ENCODE measurements around the gene AFF3.

Gene AFF3

DNA sequence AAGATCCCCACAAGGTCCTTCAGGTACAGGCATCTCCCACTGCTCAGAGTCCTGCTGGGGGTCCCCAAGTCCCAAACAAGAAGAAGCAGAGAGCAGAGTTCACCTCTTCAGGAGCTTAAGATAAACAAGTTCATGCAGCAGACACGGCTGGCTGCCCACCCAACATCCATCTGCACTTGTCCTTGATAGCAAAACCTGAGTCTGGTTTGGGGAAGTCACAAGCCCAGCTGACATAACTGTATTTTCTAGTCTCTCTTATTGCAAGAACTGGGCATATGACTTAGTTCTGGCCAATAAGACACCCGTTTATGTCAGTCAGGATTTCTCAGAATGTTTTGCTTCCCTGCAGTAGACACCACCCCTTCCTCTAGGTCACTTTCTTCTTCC lies 31.8 kb downstream of the AFF3 start:
- no peak for TF ChIP-seq POLR2AphosphoS5 (IDR thresholded peaks at IDR 0.05; ENCODE audit: low read depth, low read length)
- TF ChIP-seq, protein P1, sequence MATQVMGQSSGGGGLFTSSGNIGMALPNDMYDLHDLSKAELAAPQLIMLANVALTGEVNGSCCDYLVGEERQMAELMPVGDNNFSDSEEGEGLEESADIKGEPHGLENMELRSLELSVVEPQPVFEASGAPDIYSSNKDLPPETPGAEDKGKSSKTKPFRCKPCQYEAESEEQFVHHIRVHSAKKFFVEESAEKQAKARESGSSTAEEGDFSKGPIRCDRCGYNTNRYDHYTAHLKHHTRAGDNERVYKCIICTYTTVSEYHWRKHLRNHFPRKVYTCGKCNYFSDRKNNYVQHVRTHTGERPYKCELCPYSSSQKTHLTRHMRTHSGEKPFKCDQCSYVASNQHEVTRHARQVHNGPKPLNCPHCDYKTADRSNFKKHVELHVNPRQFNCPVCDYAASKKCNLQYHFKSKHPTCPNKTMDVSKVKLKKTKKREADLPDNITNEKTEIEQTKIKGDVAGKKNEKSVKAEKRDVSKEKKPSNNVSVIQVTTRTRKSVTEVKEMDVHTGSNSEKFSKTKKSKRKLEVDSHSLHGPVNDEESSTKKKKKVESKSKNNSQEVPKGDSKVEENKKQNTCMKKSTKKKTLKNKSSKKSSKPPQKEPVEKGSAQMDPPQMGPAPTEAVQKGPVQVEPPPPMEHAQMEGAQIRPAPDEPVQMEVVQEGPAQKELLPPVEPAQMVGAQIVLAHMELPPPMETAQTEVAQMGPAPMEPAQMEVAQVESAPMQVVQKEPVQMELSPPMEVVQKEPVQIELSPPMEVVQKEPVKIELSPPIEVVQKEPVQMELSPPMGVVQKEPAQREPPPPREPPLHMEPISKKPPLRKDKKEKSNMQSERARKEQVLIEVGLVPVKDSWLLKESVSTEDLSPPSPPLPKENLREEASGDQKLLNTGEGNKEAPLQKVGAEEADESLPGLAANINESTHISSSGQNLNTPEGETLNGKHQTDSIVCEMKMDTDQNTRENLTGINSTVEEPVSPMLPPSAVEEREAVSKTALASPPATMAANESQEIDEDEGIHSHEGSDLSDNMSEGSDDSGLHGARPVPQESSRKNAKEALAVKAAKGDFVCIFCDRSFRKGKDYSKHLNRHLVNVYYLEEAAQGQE (IDR thresholded peaks at IDR 0.05; ENCODE audit: insufficient read depth in 1 of 2, low read depth in 2 of 2, low read length in 2 of 2) = no peak
- no peak for TF ChIP-seq FOXP2 (optimal IDR thresholded peaks at IDR 0.05; ENCODE audit: borderline replicate concordance, extremely low read depth, extremely low read length, insufficient read depth)
- TF ChIP-seq TAF1 (IDR thresholded peaks at IDR 0.05; ENCODE audit: borderline replicate concordance, insufficient read depth, low read length) = no peak
- TF ChIP-seq SIN3A (IDR thresholded peaks at IDR 0.05; ENCODE audit: borderline replicate concordance, insufficient read depth, low read length) = no peak

GRCh38 chr2:100109986-100110613 lies 32.3 kb downstream of the AFF3 start:
- TF ChIP-seq, protein P1 (IDR thresholded peaks at IDR 0.05; ENCODE audit: insufficient read depth in 1 of 2, low read depth in 2 of 2, low read length in 2 of 2) = no peak
- TF ChIP-seq SIN3A (IDR thresholded peaks at IDR 0.05; ENCODE audit: borderline replicate concordance, insufficient read depth, low read length) (no peak), FOXP2 (optimal IDR thresholded peaks at IDR 0.05; ENCODE audit: borderline replicate concordance, extremely low read depth, extremely low read length, insufficient read depth) (no peak), TAF1 (IDR thresholded peaks at IDR 0.05; ENCODE audit: borderline replicate concordance, insufficient read depth, low read length) (no peak), POLR2AphosphoS5 (IDR thresholded peaks at IDR 0.05; ENCODE audit: low read depth, low read length) (no peak)

DNA sequence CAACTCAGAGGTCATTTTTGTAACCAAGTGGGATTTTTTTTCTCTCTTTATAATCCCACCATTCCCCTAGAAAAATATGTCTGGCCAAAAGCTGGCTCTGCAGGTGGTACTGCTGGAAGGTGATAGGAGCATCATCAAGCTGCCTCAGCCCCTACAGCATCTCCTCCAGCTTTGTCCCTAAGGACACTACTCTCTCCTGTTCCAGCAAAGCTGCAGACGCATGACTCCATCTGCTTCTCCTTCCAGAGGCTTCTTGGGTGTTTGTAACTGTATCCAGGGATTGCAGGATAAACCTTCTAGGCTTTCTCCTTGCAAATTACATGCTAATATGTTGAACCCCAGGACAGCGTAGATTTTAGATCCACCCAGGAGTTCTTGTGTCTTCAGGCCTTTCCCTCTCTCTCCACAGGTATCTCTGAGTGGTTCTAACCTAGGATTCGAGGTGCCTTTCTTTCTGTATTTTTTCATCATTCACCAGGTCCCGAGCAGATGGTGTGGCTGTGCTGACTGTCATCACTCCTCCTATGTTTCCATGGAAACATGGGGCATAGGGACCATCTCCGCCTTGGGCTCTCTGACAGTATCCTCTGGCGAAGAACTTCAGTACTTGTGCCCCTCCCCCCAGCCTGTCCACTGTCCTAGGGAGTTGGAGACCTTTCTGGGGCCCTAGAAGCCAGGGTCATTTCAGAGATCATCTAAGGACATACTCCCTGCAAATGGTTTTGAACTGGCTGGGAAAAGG lies 34.3 kb downstream of the AFF3 start:
- no peak for TF ChIP-seq SIN3A (IDR thresholded peaks at IDR 0.05; ENCODE audit: borderline replicate concordance, insufficient read depth, low read length)
- no peak for TF ChIP-seq TAF1 (IDR thresholded peaks at IDR 0.05; ENCODE audit: borderline replicate concordance, insufficient read depth, low read length)
- no peak for TF ChIP-seq POLR2AphosphoS5 (IDR thresholded peaks at IDR 0.05; ENCODE audit: low read depth, low read length)
- TF ChIP-seq, protein P1 (IDR thresholded peaks at IDR 0.05; ENCODE audit: insufficient read depth in 1 of 2, low read depth in 2 of 2, low read length in 2 of 2) = no peak
- no peak for TF ChIP-seq FOXP2 (optimal IDR thresholded peaks at IDR 0.05; ENCODE audit: borderline replicate concordance, extremely low read depth, extremely low read length, insufficient read depth)

- TF ChIP-seq, protein P1 (IDR thresholded peaks at IDR 0.05; ENCODE audit: insufficient read depth in 1 of 2, low read depth in 2 of 2, low read length in 2 of 2) = no peak
- TF ChIP-seq POLR2AphosphoS5 (IDR thresholded peaks at IDR 0.05; ENCODE audit: low read depth, low read length) = no peak
- no peak for TF ChIP-seq SIN3A (IDR thresholded peaks at IDR 0.05; ENCODE audit: borderline replicate concordance, insufficient read depth, low read length)
- no peak for TF ChIP-seq TAF1 (IDR thresholded peaks at IDR 0.05; ENCODE audit: borderline replicate concordance, insufficient read depth, low read length)
- TF ChIP-seq FOXP2 (optimal IDR thresholded peaks at IDR 0.05; ENCODE audit: borderline replicate concordance, extremely low read depth, extremely low read length, insufficient read depth) = no peak
These were observed 35.0 kb downstream of the AFF3 start for GRCh38 chr2:100107440-100107839.

Data from PFSK-1 (cell line).